ENCODE results near the gene TTF2. TPM values are rescaled to one million over a fixed set of nuclear protein-coding genes. Genes with fewer than 3 reads are reported as not detected.

TTF2 gene
- total RNA-seq, 2 experiments from 2014 or later: 35.4 to 36.6 TPM

GRCh38 chr1:117037802-117038201, 22.3 kb upstream of the TTF2 start:
- ATAC-seq (ENCODE audit: poor library complexity): no peak
- H3K9me3 ChIP-seq (ENCODE audit: control insufficient read depth in 1 of 2, insufficient read depth in 1 of 2, low read length in 2 of 2): no peaks in the 10 kb centered on the region
- Mint-ChIP-seq H3K4me1 (ENCODE audit: low read depth) (peaks cover 16% of the 10 kb centered on the region), H3K27ac (no peak overlapping the region), H3K36me3 (ENCODE audit: low read depth) (no peaks in the 10 kb centered on the region), H3K27me3 (no peaks in the 10 kb centered on the region), H3K9me3 (peaks cover 3% of the 10 kb centered on the region), H3K4me3 (no peak overlapping the region)
- POLR2A ChIA-PET: interaction anchor here (1.1 kb wide), 1 partner anchor 12 kb away, joined by 3 read pairs; no protein-coding TSS in a partner anchor
- DNase-seq: no peak
- no peak overlapping the region for H3K4me3 ChIP-seq (ENCODE audit: low read length)
- CTCF ChIA-PET: no interaction called here
- peaks cover 5% of the 10 kb centered on the region for H3K4me1 ChIP-seq (ENCODE audit: insufficient read depth, low read length)
- H3K27me3 ChIP-seq (ENCODE audit: control insufficient read depth in 1 of 2, insufficient read depth in 2 of 2, low read length in 2 of 2): no peaks in the 10 kb centered on the region
- TF ChIP-seq CTCF (IDR thresholded peaks at IDR 0.05): no peak
- H3K27ac ChIP-seq (ENCODE audit: low read depth in 1 of 2, low read length in 2 of 2): no peak overlapping the region
- peaks cover 6% of the 10 kb centered on the region for H3K36me3 ChIP-seq (ENCODE audit: insufficient read depth, low read length)
- intact Hi-C loops (cut with DNase I, micrococcal nuclease): loop anchor here in 1 of 2 experiments (5.0 kb wide), 1 partner anchor 41 kb away; no protein-coding TSS in a partner anchor

GRCh38 chr1:117038236-117038635, 21.9 kb upstream of the TTF2 start:
- peaks cover 12% of the 10 kb centered on the region for H3K4me1 Mint-ChIP-seq (ENCODE audit: low read depth)
- no peak for DNase-seq
- Histone ChIP-seq H3K9me3 (ENCODE audit: control insufficient read depth in 1 of 2, insufficient read depth in 1 of 2, low read length in 2 of 2) (no peaks in the 10 kb centered on the region), H3K36me3 (ENCODE audit: insufficient read depth, low read length) (peaks cover 6% of the 10 kb centered on the region), H3K4me3 (ENCODE audit: low read length) (no peak overlapping the region), H3K27me3 (ENCODE audit: control insufficient read depth in 1 of 2, insufficient read depth in 2 of 2, low read length in 2 of 2) (no peaks in the 10 kb centered on the region), H3K27ac (ENCODE audit: low read depth in 1 of 2, low read length in 2 of 2) (no peak overlapping the region), H3K4me1 (ENCODE audit: insufficient read depth, low read length) (peaks cover 3% of the 10 kb centered on the region)
- TF ChIP-seq CTCF (IDR thresholded peaks at IDR 0.05): no peak
- H3K36me3 Mint-ChIP-seq (ENCODE audit: low read depth): no peaks in the 10 kb centered on the region
- H3K9me3 Mint-ChIP-seq: peaks cover 3% of the 10 kb centered on the region
- H3K4me3 Mint-ChIP-seq: no peak overlapping the region
- no peak overlapping the region for H3K27ac Mint-ChIP-seq
- ChIA-PET CTCF (no interaction called here), POLR2A (interaction anchor here (1.1 kb wide), 1 partner anchor 11 kb away, joined by 3 read pairs; no protein-coding TSS in a partner anchor)
- intact Hi-C loops (cut with DNase I, micrococcal nuclease): loop anchor here in 1 of 2 experiments (5.0 kb wide), 1 partner anchor 41 kb away; no protein-coding TSS in a partner anchor
- no peak for ATAC-seq (ENCODE audit: poor library complexity)
- H3K27me3 Mint-ChIP-seq: no peaks in the 10 kb centered on the region

- H3K4me1 Mint-ChIP-seq (ENCODE audit: low read depth): peaks cover 31% of the 10 kb centered on the region
- Histone ChIP-seq H3K4me1 (ENCODE audit: insufficient read depth, low read length) (peaks cover 14% of the 10 kb centered on the region), H3K36me3 (ENCODE audit: insufficient read depth, low read length) (no peaks in the 10 kb centered on the region), H3K27ac (ENCODE audit: low read depth in 1 of 2, low read length in 2 of 2) (no peak overlapping the region), H3K4me3 (ENCODE audit: low read length) (no peak overlapping the region), H3K9me3 (ENCODE audit: control insufficient read depth in 1 of 2, insufficient read depth in 1 of 2, low read length in 2 of 2) (no peaks in the 10 kb centered on the region), H3K27me3 (ENCODE audit: control insufficient read depth in 1 of 2, insufficient read depth in 2 of 2, low read length in 2 of 2) (no peaks in the 10 kb centered on the region)
- DNase-seq (no peak), ATAC-seq (ENCODE audit: poor library complexity) (no peak)
- H3K36me3 Mint-ChIP-seq (ENCODE audit: low read depth): no peaks in the 10 kb centered on the region
- no peak overlapping the region for H3K4me3 Mint-ChIP-seq
- POLR2A ChIA-PET: interaction anchor here (1.8 kb wide), 1 partner anchor 16 kb away, joined by 8 read pairs; the partner anchor contains the start of gene TTF2
- CTCF ChIA-PET: interaction anchor here (1.0 kb wide), 1 partner anchor 319 kb away, joined by 3 read pairs; no protein-coding TSS in a partner anchor
- H3K27me3 Mint-ChIP-seq: no peaks in the 10 kb centered on the region
- no peak overlapping the region for H3K27ac Mint-ChIP-seq
- H3K9me3 Mint-ChIP-seq: peaks cover 3% of the 10 kb centered on the region
- intact Hi-C loops (cut with DNase I, micrococcal nuclease): no loop called here
- TF ChIP-seq CTCF (IDR thresholded peaks at IDR 0.05): no peak
Observed at GRCh38 chr1:117044217-117044616, 15.9 kb upstream of the TTF2 start.

Data from CD4-positive, alpha-beta T cell (primary cell).